ENCODE data around the gene NLRP9.
"Not testable (repeated sequence)": the region's sequence is repeated elsewhere in the genome, so short reads cannot be mapped to it uniquely, and the experiment has no call there.

The NLRP9 gene

DNA sequence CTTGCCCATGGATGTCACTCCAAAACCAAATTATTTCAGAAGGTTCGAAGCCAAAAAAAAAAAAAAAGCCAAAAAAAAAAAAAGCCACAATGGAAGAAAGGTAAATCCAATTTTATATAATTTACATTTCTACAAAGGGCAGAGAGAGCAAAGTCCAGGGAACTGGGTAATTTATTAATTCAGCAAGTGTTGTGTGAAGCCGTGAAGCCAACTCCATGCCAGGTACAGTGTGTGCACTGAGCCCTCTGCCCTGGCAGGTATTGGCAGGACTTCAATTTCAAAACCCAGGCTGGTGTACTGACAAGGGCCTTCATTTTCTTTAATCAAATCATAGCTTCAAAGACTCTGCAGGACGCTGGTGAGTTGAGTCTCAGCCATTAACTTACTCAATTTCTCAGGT, 15.2 kb upstream of the NLRP9 start:
- in situ Hi-C loops (cut with MboI; ENCODE audit: low pct_unique_long_range_greater_than_20kb, low sequenced_read_pairs, unreplicated experiment) = no loop called here
- no peak for DNase-seq (ENCODE audit: low spot score)
- TF ChIP-seq, protein P1, sequence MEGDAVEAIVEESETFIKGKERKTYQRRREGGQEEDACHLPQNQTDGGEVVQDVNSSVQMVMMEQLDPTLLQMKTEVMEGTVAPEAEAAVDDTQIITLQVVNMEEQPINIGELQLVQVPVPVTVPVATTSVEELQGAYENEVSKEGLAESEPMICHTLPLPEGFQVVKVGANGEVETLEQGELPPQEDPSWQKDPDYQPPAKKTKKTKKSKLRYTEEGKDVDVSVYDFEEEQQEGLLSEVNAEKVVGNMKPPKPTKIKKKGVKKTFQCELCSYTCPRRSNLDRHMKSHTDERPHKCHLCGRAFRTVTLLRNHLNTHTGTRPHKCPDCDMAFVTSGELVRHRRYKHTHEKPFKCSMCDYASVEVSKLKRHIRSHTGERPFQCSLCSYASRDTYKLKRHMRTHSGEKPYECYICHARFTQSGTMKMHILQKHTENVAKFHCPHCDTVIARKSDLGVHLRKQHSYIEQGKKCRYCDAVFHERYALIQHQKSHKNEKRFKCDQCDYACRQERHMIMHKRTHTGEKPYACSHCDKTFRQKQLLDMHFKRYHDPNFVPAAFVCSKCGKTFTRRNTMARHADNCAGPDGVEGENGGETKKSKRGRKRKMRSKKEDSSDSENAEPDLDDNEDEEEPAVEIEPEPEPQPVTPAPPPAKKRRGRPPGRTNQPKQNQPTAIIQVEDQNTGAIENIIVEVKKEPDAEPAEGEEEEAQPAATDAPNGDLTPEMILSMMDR (IDR thresholded peaks at IDR 0.05; ENCODE audit: extremely low read depth, insufficient read depth, missing control alignments) = no peak

DNA sequence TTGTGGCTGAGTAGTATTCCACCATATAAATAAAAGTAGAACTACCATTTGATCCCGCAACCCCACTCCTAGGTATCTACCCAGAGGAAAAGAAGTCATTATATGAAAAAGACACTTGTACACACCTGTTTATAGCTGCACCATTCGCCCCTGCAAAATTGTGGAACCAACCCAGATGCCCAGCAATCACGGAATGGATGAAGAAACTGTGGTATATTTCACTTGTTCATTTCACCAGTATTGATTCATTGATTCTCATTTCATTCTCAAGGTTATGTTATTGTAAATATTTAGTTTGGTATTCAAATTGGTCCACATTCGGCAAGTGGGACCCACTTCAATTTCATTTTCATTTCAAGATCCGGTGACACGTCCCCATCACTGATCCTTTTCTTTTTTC, 12.5 kb upstream of the NLRP9 start:
- TF ChIP-seq, protein P1 (IDR thresholded peaks at IDR 0.05; ENCODE audit: extremely low read depth, insufficient read depth, missing control alignments) = no peak
- DNase-seq (ENCODE audit: low spot score) = no peak
- in situ Hi-C loops (cut with MboI; ENCODE audit: low pct_unique_long_range_greater_than_20kb, low sequenced_read_pairs, unreplicated experiment) = no loop called here

DNA sequence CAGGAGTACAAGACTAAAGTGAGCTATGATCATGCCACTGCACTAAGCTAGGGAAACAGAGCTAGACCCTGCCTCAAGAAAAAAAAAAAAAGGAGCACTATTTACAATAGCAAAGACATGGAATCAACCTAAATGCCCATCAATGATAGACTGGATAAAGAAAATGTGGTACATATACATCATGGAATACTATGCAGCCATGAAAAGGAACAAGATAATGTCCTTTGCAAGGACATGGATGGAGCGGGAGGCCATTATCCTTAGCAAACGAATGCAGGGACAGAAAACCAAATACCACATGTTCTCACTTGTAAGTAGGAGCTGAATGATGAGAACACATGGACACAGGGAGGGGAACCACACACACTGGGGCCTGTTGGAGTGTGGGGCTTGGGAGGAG, 7.8 kb downstream of the NLRP9 start:
- in situ Hi-C loops (cut with MboI; ENCODE audit: low pct_unique_long_range_greater_than_20kb, low sequenced_read_pairs, unreplicated experiment); DNase-seq (ENCODE audit: low spot score): not testable (repeated sequence)

DNA sequence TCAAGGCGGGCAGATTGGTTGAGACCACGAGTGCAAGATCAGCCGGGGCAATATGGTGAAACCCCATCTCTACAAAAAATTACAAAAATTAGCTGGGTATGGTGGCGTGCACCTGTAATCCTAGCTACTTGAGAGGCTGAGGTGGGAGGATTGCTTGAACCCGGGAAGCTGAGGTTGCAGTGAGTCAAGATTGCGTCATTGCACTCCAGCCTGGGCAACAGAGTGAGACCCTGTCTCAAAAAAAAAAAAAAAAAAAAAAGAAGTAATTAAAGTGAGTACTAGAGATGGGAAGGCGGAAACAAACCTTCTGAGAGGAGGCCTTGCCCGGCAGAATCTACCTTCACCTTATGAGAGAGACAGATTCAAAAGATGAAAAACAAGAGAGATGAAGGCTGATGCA, 14.7 kb downstream of the NLRP9 start:
- in situ Hi-C loops (cut with MboI; ENCODE audit: low pct_unique_long_range_greater_than_20kb, low sequenced_read_pairs, unreplicated experiment) = no loop called here

DNA sequence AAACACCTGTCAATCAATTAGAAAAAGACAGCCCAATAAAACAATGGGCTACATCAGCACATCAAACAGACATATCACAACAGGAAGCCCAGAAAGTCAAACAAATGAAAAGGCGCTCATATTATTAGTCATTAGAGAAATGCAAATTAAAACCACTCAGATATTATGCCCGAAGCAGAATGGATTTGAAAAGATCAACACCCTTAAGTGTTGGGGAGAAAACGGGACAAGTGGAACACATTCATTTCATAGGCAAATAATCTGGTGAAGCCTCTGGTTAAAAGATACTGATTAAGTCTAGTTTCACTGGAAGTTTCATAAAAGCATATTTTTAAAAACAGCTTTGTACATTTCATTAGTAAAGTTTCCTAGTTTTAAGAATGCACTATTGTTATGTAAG, 17.4 kb downstream of the NLRP9 start:
- in situ Hi-C loops (cut with MboI; ENCODE audit: low pct_unique_long_range_greater_than_20kb, low sequenced_read_pairs, unreplicated experiment) = no loop called here
- no peak for DNase-seq (ENCODE audit: low spot score)
- TF ChIP-seq, protein P1 (IDR thresholded peaks at IDR 0.05; ENCODE audit: extremely low read depth, insufficient read depth, missing control alignments) = no peak

More for the DNA sequence above, 14.7 kb downstream of the NLRP9 start:
- TF ChIP-seq, protein P1 (IDR thresholded peaks at IDR 0.05; ENCODE audit: extremely low read depth, insufficient read depth, missing control alignments) = no peak
- no peak for DNase-seq (ENCODE audit: low spot score)

DNA sequence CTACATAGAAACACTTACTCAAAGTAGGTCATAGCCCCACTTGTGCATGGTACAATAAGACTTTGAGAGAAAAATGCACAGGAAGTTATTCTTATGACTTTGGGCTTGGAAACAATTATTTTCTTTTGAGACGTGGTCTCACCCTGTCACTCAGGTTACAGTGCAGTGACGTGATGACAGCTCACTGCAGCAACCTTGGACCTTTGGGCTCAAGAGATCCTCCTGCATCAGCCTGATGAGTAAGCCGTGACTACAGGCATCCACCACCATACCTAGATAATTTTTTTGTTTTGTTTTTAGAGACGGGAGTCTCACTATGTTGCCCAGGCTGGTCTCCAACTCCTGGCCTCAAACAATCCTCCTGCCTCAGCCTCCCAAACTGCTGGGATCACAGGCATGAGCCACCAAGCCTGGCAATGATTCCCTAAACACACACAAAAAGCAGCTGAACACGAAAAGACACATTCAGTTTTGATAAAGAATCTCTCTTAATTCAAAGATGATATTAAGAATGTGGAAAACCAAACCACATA, 17.9 kb downstream of the NLRP9 start:
- no peak for DNase-seq (ENCODE audit: low spot score)
- TF ChIP-seq, protein P1 (IDR thresholded peaks at IDR 0.05; ENCODE audit: extremely low read depth, insufficient read depth, missing control alignments) = no peak
- in situ Hi-C loops (cut with MboI; ENCODE audit: low pct_unique_long_range_greater_than_20kb, low sequenced_read_pairs, unreplicated experiment) = no loop called here

DNA sequence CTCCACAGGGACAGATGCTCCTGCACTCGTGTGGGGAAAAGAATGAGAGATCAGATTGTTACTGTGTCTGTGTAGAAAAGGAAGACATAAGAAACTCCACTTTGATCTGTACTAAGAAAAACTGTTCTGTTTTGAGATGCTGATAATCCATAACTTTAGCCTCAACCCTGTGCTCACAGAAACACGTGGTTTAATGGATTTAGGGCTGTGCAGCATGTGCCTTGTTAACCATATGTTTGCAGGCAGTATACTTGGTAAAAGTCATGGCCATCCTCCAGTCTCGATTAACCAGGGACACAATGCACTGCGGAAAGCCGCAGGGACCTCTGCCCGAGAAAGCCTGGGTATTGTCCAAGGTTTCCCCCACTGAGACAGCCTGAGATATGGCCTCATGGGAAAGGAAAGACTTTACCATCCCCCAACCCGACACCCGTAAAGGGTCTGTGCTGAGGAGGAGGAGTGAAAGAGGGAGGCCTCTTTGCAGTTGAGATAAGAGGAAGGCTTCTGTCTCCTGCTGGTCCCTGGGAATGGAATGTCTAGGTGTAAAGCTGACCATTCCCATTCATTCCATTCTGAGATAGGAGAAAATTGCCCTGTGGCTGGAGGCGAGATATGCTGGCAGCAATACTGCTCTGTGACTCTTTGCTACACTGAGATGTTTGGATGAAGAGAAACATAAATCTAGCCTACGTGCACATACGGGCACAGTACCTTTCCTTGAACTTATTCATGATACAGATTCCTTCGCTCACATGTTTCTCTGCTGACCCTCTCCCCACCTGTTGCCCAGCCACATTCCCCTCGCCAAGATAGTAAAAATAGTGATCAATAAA, 20.1 kb downstream of the NLRP9 start:
- DNase-seq (ENCODE audit: low spot score); in situ Hi-C loops (cut with MboI; ENCODE audit: low pct_unique_long_range_greater_than_20kb, low sequenced_read_pairs, unreplicated experiment): not testable (repeated sequence)
